ENCODE results near the gene UBN2. TPM values are rescaled to one million over a fixed set of nuclear protein-coding genes. Genes with fewer than 3 reads are reported as not detected.

Gene UBN2
- 2.3 and 5.5 TPM in 2 replicates for total RNA-seq

DNA sequence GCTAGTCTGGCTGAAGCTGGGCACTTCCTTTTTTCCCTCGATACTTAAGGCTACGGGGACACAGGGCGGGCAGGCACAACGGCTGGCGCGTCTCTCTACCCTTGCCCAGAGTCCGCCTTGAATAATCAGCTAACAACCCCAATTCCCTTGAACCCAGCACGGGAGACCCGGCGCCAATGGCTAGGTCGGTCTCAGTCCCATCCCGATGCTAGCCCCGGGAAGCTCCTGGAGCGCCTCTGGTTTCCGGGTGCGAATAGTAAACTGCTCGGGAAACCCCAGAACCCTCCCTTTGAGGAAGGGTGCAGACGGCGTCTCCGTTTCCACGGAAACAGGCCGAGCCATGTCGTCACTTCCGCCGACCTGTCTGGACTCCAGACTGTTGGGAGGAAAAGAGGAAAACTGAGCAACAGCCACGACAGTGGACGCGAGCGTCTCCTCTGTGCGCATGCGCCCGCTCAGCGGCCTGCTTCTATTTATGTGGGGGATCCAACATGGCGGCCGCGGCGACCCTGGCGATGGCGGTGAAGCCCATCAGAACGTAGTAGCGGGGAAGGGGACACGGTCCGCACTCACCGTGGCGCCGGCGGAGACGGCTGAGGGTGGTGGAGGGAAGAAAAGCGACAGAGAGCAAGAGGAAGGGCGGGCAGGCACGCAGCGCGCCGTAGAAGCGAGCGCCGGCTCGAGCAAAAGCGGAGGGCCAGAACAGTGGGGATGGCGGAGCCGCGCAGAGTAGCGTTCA is at the start of gene UBN2:
Gene UBN2 (plus strand): TSS at position 464 of the 739 bp plus-strand sequence. CDS start 248 bp downstream, at position 712.

GRCh38 chr7:139341058-139341775 is 110.2 kb downstream of the UBN2 start, which contains the start of gene FMC1:
Gene FMC1 (plus strand): TSS chr7:139341337. CDS start chr7:139341385, 48 bp downstream.

Other genes starting within 250 kb of the UBN2 start
- 1.9 and 2.1 TPM in 2 replicates for gene KIAA1549, start 249.8 kb upstream of the UBN2 start, total RNA-seq
- gene ZC3HAV1L, start 195.2 kb upstream of the UBN2 start, total RNA-seq: 9.4 and 41.2 TPM in 2 replicates
- gene ZC3HAV1, start 121.5 kb upstream of the UBN2 start, total RNA-seq: 28.8 and 29.5 TPM in 2 replicates
- 15.3 and 16.6 TPM in 2 replicates for gene FMC1, start 110.1 kb downstream of the UBN2 start, total RNA-seq
- 30.0 and 48.5 TPM in 2 replicates for gene LUC7L2, start 128.7 kb downstream of the UBN2 start, total RNA-seq

Data from epithelial cell of alveolus of lung (primary cell).